GM12872 (cell line): ENCODE measurements around the gene EPAS1.
A peak's percentile ranks its signal among the peaks of the same experiment; 100 is the strongest.

Experiments
- TF ChIP-seq, protein P1 (sequence below): IDR thresholded peaks from 3 replicates; pipeline ENCODE4 v1.5.1; 2011; ENCODE audit warnings: low read depth, mild to moderate bottlenecking, low read length, moderate library complexity; ENCODE audit not compliant: insufficient read depth

Gene EPAS1

DNA sequence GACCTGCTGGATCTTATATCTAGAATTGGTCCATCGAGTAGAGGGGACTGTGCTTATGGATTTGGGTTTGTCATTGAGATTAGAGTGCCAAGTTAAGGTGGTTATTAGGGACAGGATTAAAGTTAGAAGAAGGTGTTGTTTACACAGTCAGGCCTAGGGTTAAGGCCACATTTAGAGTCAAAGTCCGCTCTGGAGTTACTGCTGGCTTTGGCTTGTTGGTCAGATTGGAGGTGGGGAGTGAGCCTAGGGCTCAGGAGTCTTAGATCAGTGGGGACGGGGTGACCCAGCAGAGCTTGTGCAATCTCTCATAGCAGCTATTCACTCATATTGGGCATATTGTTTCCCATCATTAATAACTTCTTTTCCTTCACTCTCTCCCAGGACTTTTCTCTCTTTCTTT is 13.5 kb upstream of the EPAS1 start:
- TF ChIP-seq, protein P1, sequence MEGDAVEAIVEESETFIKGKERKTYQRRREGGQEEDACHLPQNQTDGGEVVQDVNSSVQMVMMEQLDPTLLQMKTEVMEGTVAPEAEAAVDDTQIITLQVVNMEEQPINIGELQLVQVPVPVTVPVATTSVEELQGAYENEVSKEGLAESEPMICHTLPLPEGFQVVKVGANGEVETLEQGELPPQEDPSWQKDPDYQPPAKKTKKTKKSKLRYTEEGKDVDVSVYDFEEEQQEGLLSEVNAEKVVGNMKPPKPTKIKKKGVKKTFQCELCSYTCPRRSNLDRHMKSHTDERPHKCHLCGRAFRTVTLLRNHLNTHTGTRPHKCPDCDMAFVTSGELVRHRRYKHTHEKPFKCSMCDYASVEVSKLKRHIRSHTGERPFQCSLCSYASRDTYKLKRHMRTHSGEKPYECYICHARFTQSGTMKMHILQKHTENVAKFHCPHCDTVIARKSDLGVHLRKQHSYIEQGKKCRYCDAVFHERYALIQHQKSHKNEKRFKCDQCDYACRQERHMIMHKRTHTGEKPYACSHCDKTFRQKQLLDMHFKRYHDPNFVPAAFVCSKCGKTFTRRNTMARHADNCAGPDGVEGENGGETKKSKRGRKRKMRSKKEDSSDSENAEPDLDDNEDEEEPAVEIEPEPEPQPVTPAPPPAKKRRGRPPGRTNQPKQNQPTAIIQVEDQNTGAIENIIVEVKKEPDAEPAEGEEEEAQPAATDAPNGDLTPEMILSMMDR = no peak

DNA sequence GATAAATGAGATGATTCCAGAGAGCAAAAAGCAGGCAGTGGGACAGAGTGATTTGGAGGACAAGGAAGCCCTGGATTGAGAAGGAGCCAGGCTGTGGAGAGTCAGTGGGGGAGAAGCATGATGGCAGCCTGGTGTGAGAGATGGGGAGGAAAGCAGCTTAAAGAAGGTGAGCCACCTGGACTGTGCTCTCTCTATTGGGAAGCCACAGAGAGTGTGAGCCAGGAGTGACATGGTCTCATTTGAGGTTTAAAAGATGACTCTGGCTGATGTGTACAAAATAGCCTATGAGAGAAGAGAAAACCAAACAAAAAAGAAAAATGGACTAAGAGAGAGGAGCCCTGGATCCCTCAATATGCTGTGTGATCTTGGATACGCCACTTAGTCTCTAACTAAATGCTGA is 12.9 kb upstream of the EPAS1 start:
- TF ChIP-seq, protein P1 = no peak

DNA sequence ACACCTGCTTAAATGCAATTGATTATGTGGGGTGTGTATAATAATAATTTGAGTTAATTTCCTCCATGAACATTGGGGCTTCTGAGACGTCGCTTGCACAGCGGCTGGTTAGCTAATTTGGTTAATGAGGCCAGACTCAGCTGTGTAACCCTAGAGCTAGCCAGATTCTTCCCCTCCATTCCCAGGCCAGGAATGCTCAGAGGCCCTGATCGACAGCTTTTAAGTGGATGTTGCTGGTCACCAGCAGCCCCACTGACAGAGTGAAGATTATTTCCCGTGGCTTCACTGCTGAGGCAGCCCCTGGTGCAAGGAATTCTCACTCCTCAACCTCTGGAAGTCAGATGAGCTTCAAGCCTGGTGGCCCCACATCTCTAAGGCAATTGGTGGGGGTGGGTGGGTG is 12.4 kb upstream of the EPAS1 start:
- TF ChIP-seq, protein P1 = no peak

DNA sequence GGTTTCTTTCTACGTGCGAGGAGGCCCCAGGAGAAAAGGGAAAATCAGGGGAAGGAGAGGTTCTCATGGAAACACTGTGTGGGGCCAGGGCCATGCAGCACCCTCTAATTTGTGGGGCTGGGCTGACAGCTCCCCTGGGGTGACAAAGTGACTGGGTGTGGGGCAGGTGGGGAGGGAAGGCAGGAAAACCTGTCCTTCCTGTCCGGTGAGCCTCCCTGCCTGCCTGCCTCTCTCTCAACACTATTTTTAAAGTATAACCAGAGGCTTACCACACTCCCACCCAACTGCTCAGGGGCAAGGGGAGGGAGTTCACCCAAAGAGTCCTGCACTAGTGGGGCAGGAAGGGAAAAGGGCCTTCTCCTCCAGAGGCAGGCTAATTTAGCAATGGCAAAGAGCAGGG is 10.5 kb upstream of the EPAS1 start:
- TF ChIP-seq, protein P1 = no peak

DNA sequence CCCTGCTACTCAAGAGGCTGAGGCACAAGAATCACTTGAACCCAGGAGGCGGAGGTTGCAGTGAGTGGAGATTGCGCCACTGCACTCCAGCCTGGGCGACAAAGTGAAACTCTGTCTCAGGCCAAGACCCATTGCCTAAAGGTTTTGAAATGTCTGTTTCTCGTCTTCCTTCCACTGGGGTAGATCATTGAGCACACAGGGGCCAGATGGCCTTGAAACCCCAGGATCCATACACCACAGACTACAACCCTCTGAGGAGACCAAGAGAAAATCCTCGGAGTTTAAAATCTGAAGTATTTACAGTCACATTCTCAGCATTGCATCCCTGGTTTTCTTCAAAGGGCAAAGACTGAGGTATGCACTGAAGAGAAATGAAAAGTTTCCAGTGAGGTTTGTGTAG is 7.1 kb upstream of the EPAS1 start:
- TF ChIP-seq, protein P1 = no peak

DNA sequence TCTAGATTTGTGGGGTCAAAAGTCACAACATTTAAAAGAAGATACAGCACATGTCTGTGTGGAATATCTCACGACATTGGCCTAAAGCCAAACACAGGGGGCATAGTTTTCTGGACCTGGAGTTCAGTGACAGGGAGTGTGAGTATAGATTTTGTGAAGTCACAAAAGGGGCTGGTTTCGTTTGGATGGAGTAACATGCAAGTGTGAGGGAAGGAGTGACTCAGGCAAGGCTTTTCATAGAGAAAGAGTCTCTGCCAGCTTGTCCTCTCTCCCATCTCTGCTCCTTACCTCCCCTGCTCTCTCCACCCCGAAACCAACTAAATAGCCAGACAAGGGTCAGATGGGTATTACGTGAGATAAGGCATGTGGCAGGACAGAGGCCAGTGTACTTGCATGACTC is 3.7 kb upstream of the EPAS1 start:
- TF ChIP-seq, protein P1 = no peak

DNA sequence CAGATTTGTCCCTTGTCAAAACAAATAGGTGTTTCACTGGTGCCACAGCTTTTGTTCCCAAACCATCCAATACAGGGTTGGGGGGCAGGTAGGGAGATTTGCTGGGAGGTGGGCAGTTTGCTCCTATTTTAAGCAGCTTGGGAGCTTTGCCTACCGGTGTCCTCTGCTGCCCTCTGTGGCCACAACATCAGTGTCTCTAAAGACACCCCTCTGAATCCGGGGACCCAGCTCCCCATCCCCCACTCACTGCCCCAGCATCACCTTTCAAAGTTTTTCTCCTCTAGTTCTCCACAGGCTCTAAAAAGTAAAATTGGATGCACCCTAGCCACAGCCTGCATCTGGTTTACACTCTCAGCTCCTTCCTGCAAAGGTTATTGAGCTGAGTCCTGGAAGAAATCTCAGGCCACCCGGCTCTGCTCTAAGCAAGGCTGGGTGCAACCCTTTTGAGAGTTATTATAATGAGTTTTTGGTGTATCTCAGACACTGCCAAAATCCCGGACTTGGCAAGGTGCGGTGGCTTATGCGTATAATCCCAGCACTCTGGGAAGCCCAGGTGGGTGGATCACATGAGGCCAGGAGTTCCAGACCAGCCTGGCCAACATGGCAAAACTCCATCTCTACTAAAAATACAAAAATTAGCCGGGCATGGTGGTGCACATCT is 2.9 kb upstream of the EPAS1 start:
- TF ChIP-seq, protein P1 = peak; percentile 49; the same call in 2 of the 3 replicates
